GM12878 (cell line): ENCODE data around the gene C3orf49.

ENCODE experiments used
- CREM ChIP-seq: IDR thresholded peaks from 2 replicates; pipeline ENCODE4 v1.6.1; 2014; ENCODE audit warnings: antibody characterized with exemption, low read depth
- EZH2 ChIP-seq: IDR thresholded peaks from 2 replicates; pipeline ENCODE4 v1.6.1; 2012; ENCODE audit warnings: low read depth, mild to moderate bottlenecking, control low read depth, inconsistent platforms, low read length, borderline replicate concordance; ENCODE audit not compliant: control insufficient read depth
- POLR2A ChIP-seq: IDR thresholded peaks from 2 replicates; pipeline ENCODE4 v1.6.1; 2011; ENCODE audit warnings: low read depth, mild to moderate bottlenecking, low read length
- POLR2AphosphoS5 ChIP-seq: IDR thresholded peaks from 2 replicates; pipeline ENCODE4 v1.6.1; 2011; ENCODE audit warnings: mild to moderate bottlenecking, low read length, inconsistent platforms
- SMC3 ChIP-seq: IDR thresholded peaks from 2 replicates; pipeline ENCODE4 v1.6.1; 2011; ENCODE audit warnings: low read length, improper control_type of control experiment, borderline replicate concordance
- YY1 ChIP-seq: IDR thresholded peaks from 2 replicates; pipeline ENCODE4 v1.6.1; 2011; ENCODE audit warnings: low read depth, mild to moderate bottlenecking, low read length
- TF ChIP-seq, protein P1 (sequence below), 3 experiments: IDR thresholded peaks in 2 of 3; conservative IDR thresholded peaks in 1 of 3; 2 replicates each; pipeline ENCODE4 v1.5.1; 2011; ENCODE audit warnings: low read depth in 3 of 3, low read length in 3 of 3, mild to moderate bottlenecking in 3 of 3, control low read depth in 2 of 3, moderate library complexity in 2 of 3, inconsistent platforms in 1 of 3, mixed read lengths in 1 of 3; ENCODE audit not compliant: control insufficient read depth in 2 of 3, insufficient read depth in 1 of 3; ENCODE audit errors: extremely low read depth in 1 of 3

DNA sequence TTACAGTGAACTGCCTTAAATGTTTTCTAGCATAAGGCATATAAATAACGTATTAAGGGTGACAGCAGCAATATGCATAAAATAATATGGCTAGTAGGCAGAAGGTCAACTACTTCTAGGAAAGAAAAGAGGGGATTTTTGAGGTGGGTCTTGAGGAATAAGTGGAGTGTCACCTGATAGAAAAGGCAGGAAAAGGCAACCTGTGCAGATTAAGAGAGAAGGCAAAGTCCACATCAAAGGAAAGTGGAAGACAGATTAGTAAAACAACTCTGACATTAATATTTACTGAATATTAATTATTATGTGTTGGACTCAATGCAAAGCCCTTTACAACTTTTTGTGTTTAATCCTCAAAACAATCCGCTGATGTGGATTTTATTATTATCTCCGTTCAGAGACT, 41.7 kb downstream of the C3orf49 start:
- TF ChIP-seq EZH2 (no peak), YY1 (no peak), SMC3 (no peak), CREM (no peak), POLR2AphosphoS5 (no peak), POLR2A (no peak)
- TF ChIP-seq, protein P1, sequence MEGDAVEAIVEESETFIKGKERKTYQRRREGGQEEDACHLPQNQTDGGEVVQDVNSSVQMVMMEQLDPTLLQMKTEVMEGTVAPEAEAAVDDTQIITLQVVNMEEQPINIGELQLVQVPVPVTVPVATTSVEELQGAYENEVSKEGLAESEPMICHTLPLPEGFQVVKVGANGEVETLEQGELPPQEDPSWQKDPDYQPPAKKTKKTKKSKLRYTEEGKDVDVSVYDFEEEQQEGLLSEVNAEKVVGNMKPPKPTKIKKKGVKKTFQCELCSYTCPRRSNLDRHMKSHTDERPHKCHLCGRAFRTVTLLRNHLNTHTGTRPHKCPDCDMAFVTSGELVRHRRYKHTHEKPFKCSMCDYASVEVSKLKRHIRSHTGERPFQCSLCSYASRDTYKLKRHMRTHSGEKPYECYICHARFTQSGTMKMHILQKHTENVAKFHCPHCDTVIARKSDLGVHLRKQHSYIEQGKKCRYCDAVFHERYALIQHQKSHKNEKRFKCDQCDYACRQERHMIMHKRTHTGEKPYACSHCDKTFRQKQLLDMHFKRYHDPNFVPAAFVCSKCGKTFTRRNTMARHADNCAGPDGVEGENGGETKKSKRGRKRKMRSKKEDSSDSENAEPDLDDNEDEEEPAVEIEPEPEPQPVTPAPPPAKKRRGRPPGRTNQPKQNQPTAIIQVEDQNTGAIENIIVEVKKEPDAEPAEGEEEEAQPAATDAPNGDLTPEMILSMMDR (IDR thresholded peaks at IDR 0.05 in 2 of 3, conservative IDR thresholded peaks at IDR 0.05 in 1 of 3; ENCODE audit: control insufficient read depth in 2 of 3, extremely low read depth in 1 of 3, insufficient read depth in 1 of 3, low read depth in 3 of 3, low read length in 3 of 3) = no peak
